Mesenchymal stem cell (in vitro differentiated cells and primary cell): ENCODE results near the gene AFAP1L2.

ENCODE experiments used
- DNase-seq: peaks from one replicate; pipeline ENCODE4 v3.0.0-alpha.2; 2013
- H2AFZ ChIP-seq: one replicate; pipeline ENCODE4 v1.6.1; 2013; ENCODE audit warnings: low read depth, mild to moderate bottlenecking, control low read depth, inconsistent platforms, low read length, moderate library complexity
- H2AK5ac ChIP-seq: 2 replicates; pipeline ENCODE4 v1.6.1; 2013; ENCODE audit warnings: low read length, moderate library complexity, mild to moderate bottlenecking, inconsistent platforms; ENCODE audit not compliant: severe bottlenecking
- H2BK120ac ChIP-seq: one replicate; pipeline ENCODE4 v1.6.1; 2013; ENCODE audit warnings: low read depth, mild to moderate bottlenecking, inconsistent platforms, low read length, moderate library complexity
- H2BK12ac ChIP-seq, 2 experiments: one replicate each; pipeline ENCODE4 v1.6.1; 2013; ENCODE audit warnings: inconsistent platforms in 2 of 2, low read length in 2 of 2, mild to moderate bottlenecking in 2 of 2, moderate library complexity in 2 of 2, control low read depth in 1 of 2
- H2BK15ac ChIP-seq: one replicate; pipeline ENCODE4 v1.6.1; 2013; ENCODE audit warnings: mild to moderate bottlenecking, low read depth, inconsistent platforms; ENCODE audit not compliant: poor library complexity, severe bottlenecking
- H2BK5ac ChIP-seq: 2 replicates; pipeline ENCODE4 v1.6.1; 2013; ENCODE audit warnings: low read depth, mild to moderate bottlenecking, low read length, control low read depth, inconsistent platforms; ENCODE audit not compliant: poor library complexity, severe bottlenecking
- H3K14ac ChIP-seq, 2 experiments: one replicate each; pipeline ENCODE4 v1.6.1; 2013; ENCODE audit warnings: inconsistent platforms in 2 of 2, low read length in 2 of 2, control low read depth in 1 of 2, mild to moderate bottlenecking in 1 of 2, moderate library complexity in 1 of 2
- H3K18ac ChIP-seq, 2 experiments: one replicate each; pipeline ENCODE4 v1.6.1; 2013; ENCODE audit warnings: inconsistent platforms in 2 of 2, low read length in 2 of 2, control low read depth in 1 of 2, low read depth in 1 of 2, mild to moderate bottlenecking in 1 of 2
- H3K23ac ChIP-seq, 2 experiments: one replicate each; pipeline ENCODE4 v1.6.1; 2013; ENCODE audit warnings: inconsistent platforms in 2 of 2, low read length in 2 of 2, mild to moderate bottlenecking in 2 of 2, moderate library complexity in 2 of 2, control low read depth in 1 of 2
- H3K27ac ChIP-seq: 2 replicates; pipeline ENCODE4 v1.5.1; 2013; ENCODE audit warnings: mild to moderate bottlenecking, moderate library complexity, low read length, control low read depth, inconsistent platforms; ENCODE audit not compliant: poor library complexity, severe bottlenecking
- H3K27me3 ChIP-seq, 2 experiments: 2 replicates each; pipeline versions ENCODE4 v1.6.1 to v1.7.0; 2013; ENCODE audit warnings: low read length in 2 of 2, mild to moderate bottlenecking in 2 of 2, moderate library complexity in 2 of 2, control low read depth in 1 of 2, inconsistent platforms in 1 of 2; ENCODE audit not compliant: control insufficient read depth in 1 of 2, insufficient read depth in 1 of 2
- H3K36me3 ChIP-seq, 2 experiments: 2 replicates each; pipeline versions ENCODE4 v1.6.1 to v1.7.0; 2013; ENCODE audit warnings: low read length in 2 of 2, control low read depth in 1 of 2, inconsistent platforms in 1 of 2, low read depth in 1 of 2, mild to moderate bottlenecking in 1 of 2; ENCODE audit not compliant: insufficient read depth in 2 of 2, control insufficient read depth in 1 of 2
- H3K4ac ChIP-seq, 2 experiments: one replicate each; pipeline ENCODE4 v1.6.1; 2013; ENCODE audit warnings: inconsistent platforms in 2 of 2, low read length in 2 of 2, mild to moderate bottlenecking in 2 of 2, moderate library complexity in 2 of 2, control low read depth in 1 of 2, low read depth in 1 of 2
- H3K4me1 ChIP-seq: 2 replicates; pipeline ENCODE4 v1.6.1; 2013; ENCODE audit warnings: low read depth, low read length, control low read depth; ENCODE audit not compliant: control insufficient read depth, insufficient read depth
- H3K4me2 ChIP-seq: 2 replicates; pipeline ENCODE4 v1.6.1; 2013; ENCODE audit warnings: low read length, mild to moderate bottlenecking, inconsistent platforms; ENCODE audit not compliant: poor library complexity, severe bottlenecking
- H3K4me3 ChIP-seq, 2 experiments: 2 replicates each; pipeline versions ENCODE4 v1.5.1 to v1.7.0; 2013; ENCODE audit warnings: low read length in 2 of 2, mild to moderate bottlenecking in 2 of 2, control low read depth in 1 of 2, low read depth in 1 of 2; ENCODE audit not compliant: insufficient read depth in 1 of 2
- H3K79me1 ChIP-seq: replicated peaks from 2 replicates; pipeline ENCODE4 v1.6.1; 2013; ENCODE audit warnings: mild to moderate bottlenecking, control low read depth, low read length, inconsistent platforms; ENCODE audit not compliant: poor library complexity, severe bottlenecking
- H3K9ac ChIP-seq: 2 replicates; pipeline ENCODE4 v1.7.0; 2013; ENCODE audit warnings: mild to moderate bottlenecking, low read length, moderate library complexity
- H3K9me3 ChIP-seq: 2 replicates; pipeline ENCODE4 v1.7.0; 2013; ENCODE audit warnings: mild to moderate bottlenecking, low read length; ENCODE audit not compliant: control insufficient read depth
- H4K8ac ChIP-seq: one replicate; pipeline ENCODE4 v1.6.1; 2013; ENCODE audit warnings: inconsistent platforms, mild to moderate bottlenecking, low read length, moderate library complexity
- H4K91ac ChIP-seq: one replicate; pipeline ENCODE4 v1.6.1; 2013; ENCODE audit warnings: mild to moderate bottlenecking, low read length, inconsistent platforms
- WGBS: methylation state at CpG from one replicate; pipeline ENCODE4 v1.1.7; 2013; ENCODE audit warnings: mixed read lengths; 5-methylcytosine and 5-hydroxymethylcytosine counted together

AFAP1L2 gene

GRCh38 chr10:114320249-114321116 is 83.8 kb downstream of the AFAP1L2 start:
- H2AK5ac ChIP-seq = no peak overlapping the region
- no peak overlapping the region for H3K4ac ChIP-seq
- WGBS = 83% methylated on average over 23 of the region's 23 CpGs
- no peak overlapping the region for H2AFZ ChIP-seq
- no peaks in the 10 kb centered on the region for H3K79me1 ChIP-seq
- H3K36me3 ChIP-seq = peaks cover 0 to 2% of the 10 kb centered on the region in 2 experiments
- peaks cover 15% of the 10 kb centered on the region for H3K4me1 ChIP-seq
- H3K27me3 ChIP-seq = peaks cover 0 to 47% of the 10 kb centered on the region in 2 experiments
- H2BK12ac ChIP-seq = peak overlapping the region; percentile 49 to 89
- H3K4me2 ChIP-seq = no peak overlapping the region
- H3K23ac ChIP-seq = no peak overlapping the region
- no peak overlapping the region for H2BK5ac ChIP-seq
- peak overlapping the region in 1 of 2 experiments; percentile 4 for H3K4me3 ChIP-seq
- H4K91ac ChIP-seq = peak overlapping the region; percentile 90
- H4K8ac ChIP-seq = peak overlapping the region; percentile 27
- no peak overlapping the region for H3K9ac ChIP-seq
- no peak overlapping the region for H2BK120ac ChIP-seq
- H3K27ac ChIP-seq = no peak overlapping the region
- H3K9me3 ChIP-seq = no peaks in the 10 kb centered on the region
- no peak for DNase-seq
- no peak overlapping the region for H2BK15ac ChIP-seq
- no peak overlapping the region for H3K14ac ChIP-seq
- H3K18ac ChIP-seq = peak overlapping the region; percentile 28 to 89

- no peak overlapping the region for H3K4me3 ChIP-seq
- no peaks in the 10 kb centered on the region for H3K9me3 ChIP-seq
- H2AK5ac ChIP-seq = no peak overlapping the region
- H3K23ac ChIP-seq = no peak overlapping the region
- no peaks in the 10 kb centered on the region for H3K79me1 ChIP-seq
- H4K8ac ChIP-seq = no peak overlapping the region
- peaks cover 14% of the 10 kb centered on the region for H3K4me1 ChIP-seq
- H2BK12ac ChIP-seq = peak overlapping the region in 1 of 2 experiments; percentile 49
- no peak overlapping the region for H2BK5ac ChIP-seq
- no peak overlapping the region for H3K4me2 ChIP-seq
- no peak overlapping the region for H2BK120ac ChIP-seq
- H3K9ac ChIP-seq = no peak overlapping the region
- H3K18ac ChIP-seq = peak overlapping the region in 1 of 2 experiments; percentile 48
- no peak overlapping the region for H3K14ac ChIP-seq
- no peak overlapping the region for H2BK15ac ChIP-seq
- H3K27ac ChIP-seq = no peak overlapping the region
- peaks cover 0 to 45% of the 10 kb centered on the region in 2 experiments for H3K27me3 ChIP-seq
- H3K36me3 ChIP-seq = peaks cover 0 to 4% of the 10 kb centered on the region in 2 experiments
- no peak overlapping the region for H4K91ac ChIP-seq
- no peak overlapping the region for H2AFZ ChIP-seq
- H3K4ac ChIP-seq = no peak overlapping the region
- no peak for DNase-seq
- 94% methylated on average over 18 of the region's 18 CpGs for WGBS
These were observed 84.7 kb downstream of the AFAP1L2 start for GRCh38 chr10:114319406-114320248.

GRCh38 chr10:114316744-114317143 is 87.6 kb downstream of the AFAP1L2 start:
- H2AFZ ChIP-seq = no peak overlapping the region
- peaks cover 0 to 4% of the 10 kb centered on the region in 2 experiments for H3K36me3 ChIP-seq
- H2AK5ac ChIP-seq = no peak overlapping the region
- H3K9me3 ChIP-seq = no peaks in the 10 kb centered on the region
- no peaks in the 10 kb centered on the region for H3K79me1 ChIP-seq
- no peak for DNase-seq
- H3K27ac ChIP-seq = no peak overlapping the region
- no peak overlapping the region for H2BK15ac ChIP-seq
- no peak overlapping the region for H2BK5ac ChIP-seq
- H2BK120ac ChIP-seq = no peak overlapping the region
- H3K4me2 ChIP-seq = no peak overlapping the region
- peaks cover 0 to 59% of the 10 kb centered on the region in 2 experiments for H3K27me3 ChIP-seq
- H3K14ac ChIP-seq = no peak overlapping the region
- no peak overlapping the region for H4K91ac ChIP-seq
- no peak overlapping the region for H2BK12ac ChIP-seq
- H4K8ac ChIP-seq = no peak overlapping the region
- no peak overlapping the region for H3K4ac ChIP-seq
- no peak overlapping the region for H3K4me3 ChIP-seq
- no peak overlapping the region for H3K23ac ChIP-seq
- H3K9ac ChIP-seq = no peak overlapping the region
- 93% methylated on average over 3 of the region's 5 CpGs for WGBS
- H3K18ac ChIP-seq = no peak overlapping the region
- peaks cover 8% of the 10 kb centered on the region for H3K4me1 ChIP-seq
